ENCODE results near the gene PLXDC2.

PLXDC2 gene

DNA sequence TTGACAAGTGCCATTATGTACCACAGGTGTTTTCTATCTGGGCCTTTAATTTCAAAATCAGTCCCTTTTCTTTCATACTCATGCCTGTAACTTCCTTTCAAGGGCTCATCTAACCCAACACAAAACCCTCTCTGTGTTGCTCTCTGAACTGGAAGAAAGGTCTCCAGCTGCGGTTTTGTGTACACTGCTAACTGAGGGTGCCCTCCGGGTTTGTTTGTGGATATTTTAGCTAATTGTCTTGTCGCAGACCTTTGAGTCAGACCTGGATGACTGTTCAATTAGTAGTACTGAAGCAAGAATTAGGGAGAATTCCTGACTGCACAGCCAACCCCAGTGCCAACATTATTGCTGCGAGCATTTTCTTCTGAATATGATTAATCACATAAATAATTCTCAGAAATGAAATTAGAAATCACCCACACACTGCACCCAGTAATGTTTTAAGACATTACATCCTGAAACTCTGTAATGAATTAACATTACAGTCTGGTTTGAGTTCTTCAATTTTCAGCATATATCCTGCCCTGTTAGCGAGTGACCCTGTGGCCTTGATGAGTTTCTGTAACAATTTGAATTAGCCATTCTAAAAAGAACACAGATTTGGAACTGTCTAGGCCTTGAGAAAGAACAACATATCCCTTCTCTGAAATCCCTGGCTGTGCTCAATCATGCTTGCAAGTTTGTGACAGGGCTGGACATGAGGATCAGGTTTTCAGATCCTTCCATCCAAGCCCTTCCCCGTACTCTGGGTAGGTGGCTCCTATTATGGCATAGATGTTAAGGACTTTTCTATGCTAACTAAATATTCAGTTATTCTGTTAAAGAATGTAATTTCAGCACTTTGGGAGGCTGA is 460.1 kb downstream of the PLXDC2 start:
- ATAC-seq (no peak), DNase-seq (no peak)

DNA sequence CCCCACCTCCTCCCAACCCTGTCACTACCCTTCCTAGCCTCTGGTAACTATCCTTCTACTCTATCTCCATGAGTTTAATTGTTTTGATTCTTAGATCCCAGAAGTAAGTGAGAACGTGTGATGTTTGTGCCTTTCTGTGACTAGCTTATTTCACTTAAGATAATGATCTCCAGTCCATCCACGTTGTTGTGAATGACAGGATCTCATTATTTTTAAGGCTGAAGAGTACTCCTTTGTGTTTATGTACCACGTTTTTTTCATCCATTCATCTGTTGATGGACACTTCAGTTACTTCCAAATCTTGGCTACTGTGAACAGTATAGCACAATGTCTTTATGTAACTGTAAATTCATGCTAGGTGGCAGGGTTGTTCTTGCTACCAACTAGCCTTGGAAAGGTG is 461.6 kb downstream of the PLXDC2 start:
- DNase-seq (no peak), ATAC-seq (no peak)

DNA sequence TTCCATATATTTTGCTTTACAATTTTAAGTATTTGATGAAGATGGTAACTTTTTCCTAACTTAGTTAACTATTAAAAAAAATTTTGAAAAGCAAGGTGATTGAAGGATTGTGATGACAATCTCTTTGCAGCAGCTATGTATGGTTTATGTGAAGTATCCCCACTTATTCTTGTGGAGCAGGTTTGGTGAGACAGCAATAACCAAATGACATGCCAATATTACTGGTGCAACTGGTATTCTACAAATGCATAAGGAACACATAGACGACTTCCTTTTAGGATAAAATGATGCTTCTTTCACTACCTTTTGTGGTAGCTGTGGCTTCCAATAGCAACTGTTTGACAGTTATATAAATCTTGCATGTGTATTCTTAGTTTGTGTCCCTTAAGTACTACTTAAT is 465.3 kb downstream of the PLXDC2 start:
- ATAC-seq, result no peak
- no peak for DNase-seq

DNA sequence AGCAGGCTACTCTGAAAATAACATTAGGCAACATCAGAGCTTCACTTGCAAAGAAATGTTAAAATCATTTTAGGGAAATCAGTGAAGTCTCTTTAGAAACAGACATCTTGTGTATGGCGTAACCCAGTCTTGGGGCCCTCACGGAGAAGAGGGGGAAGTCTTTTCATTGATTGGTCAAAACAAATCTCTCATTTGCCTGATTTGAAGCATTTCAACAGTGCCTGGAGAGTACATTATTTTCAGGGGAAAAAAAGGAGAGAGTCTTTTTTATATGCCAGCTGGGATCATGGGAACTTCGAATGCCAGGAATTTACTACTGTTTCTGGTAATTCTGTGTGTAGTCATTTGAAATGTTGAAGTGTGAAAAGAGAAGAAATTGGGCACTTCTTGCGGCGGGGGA is 471.4 kb downstream of the PLXDC2 start:
- DNase-seq, result no peak
- no peak for ATAC-seq

DNA sequence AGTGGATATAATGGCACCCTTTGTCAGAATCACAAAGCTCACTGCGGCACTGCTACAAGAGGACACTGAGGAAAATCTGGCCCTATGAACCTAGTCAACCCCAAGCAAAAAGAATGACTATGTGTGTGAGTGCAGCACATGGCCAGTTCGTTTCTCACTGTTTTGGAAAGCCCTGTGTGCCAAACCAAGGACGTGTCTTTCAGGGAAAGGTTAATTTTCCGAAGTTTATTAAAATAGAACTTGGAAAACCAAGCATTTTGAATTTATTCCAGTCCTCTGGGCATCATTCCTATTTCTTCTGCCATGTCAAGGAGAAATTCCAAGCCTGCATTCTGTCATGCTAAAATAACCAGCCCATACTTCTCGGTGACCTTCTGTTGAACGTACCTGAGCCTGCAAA is 471.8 kb downstream of the PLXDC2 start:
- ATAC-seq, result no peak

DNA sequence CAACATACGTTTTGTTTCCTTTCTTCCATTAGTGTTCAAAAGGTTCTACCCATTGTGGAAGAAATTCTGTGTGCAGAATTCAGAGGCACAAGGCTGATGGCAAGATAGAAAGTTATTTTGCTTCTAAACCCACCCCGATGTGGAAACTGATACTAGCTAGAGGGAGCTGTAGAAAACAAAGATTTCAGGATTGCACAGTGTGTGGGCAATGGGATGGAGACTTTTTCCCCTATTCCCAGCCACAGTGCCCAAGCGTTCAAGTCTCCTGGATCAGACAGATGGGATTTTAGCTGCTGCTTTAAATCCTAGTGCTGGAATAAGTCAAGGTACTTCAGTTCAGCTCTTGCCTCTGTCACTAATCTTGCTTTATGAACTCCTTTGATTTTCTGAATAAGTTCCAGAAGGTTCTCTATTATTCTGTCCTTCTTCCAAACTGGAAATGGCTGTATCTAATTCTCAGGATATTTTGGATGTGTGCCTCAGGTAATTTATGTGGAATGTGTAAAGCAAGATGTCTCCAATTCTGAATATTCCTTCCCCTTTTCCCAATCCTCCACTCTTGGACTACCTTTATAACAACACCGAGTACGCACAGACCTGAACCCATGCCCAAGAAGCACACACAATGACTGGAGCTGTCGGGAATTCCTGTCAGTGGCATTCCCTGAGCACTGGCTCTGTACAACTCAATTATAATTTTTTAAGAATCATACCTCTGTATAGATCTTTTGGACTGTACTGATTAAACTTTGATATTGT is 473.0 kb downstream of the PLXDC2 start:
- DNase-seq, result no peak
- ATAC-seq, result no peak

More for the DNA sequence above, 471.8 kb downstream of the PLXDC2 start:
- DNase-seq, result no peak

DNA sequence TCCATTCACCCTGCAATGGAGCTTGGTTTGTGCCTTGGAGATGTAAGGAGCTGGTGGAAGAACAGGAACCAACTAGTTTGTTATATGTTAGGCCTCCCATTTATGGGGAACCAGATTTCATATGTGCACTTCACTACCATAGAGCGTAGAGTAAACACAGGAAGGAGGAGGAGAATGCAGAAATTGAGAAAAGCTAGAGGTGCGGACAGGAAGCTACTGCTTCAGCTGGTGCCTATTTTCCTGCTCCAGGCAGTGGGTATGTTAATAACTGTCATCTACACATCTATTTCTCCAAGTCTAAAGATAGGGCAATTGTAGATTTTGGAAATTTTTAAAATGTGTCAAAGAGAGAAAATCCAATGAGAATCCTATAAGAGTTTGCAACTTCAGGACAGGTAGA is 482.2 kb downstream of the PLXDC2 start:
- no peak for DNase-seq
- ATAC-seq, result no peak

DNA sequence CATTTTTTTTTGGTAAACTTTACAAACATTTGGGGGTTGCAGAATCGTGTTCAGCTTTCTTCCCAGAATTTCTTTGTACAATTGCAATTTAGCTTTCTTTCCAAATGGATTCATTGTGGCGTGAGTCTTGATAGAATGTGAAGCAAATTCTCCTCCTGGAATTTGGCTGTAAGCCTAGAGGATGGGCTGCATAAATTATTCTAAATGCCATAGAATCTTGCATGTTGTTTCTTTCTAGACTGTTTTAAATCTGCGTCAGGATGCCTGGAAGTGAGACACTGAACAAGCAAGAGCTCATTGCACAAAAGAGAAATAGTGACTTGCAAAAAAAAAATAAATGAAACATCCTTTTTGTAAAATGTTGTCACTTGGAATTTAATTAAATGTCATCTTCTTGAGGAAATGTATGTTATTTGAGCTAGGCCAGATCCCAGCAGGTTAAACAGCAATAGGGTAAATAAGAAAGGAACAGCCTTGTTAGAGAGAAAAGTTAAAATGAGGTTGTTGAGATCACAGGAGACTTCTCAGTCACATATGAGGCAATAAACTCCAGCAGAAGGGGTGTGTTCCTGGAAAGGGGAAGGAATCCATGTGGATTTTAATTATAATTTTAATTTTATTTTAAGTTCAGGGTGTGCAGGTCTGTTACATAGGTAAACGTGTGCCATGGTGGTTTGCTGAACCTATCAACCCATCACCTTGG is 483.0 kb downstream of the PLXDC2 start:
- ATAC-seq (no peak), DNase-seq (no peak)

DNA sequence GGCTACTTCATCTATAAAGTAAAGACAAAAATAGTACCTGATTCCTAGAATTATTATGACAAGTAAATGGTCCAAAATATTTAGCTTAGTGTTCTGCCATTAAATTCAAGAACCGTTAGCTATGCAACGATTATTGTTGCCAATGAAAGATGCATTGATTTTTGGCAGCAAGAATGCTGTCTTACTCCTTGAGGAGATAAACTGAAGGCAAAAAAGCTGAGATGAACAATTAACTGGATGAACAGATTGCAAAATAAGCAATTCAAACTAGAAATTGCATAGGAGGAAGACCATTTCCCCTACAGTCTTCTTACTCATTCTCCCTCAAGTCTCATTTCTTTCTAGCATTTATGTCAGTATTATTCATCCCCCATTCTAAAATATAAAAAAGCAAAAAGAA is 484.5 kb downstream of the PLXDC2 start:
- DNase-seq, result no peak
- ATAC-seq, result no peak

DNA sequence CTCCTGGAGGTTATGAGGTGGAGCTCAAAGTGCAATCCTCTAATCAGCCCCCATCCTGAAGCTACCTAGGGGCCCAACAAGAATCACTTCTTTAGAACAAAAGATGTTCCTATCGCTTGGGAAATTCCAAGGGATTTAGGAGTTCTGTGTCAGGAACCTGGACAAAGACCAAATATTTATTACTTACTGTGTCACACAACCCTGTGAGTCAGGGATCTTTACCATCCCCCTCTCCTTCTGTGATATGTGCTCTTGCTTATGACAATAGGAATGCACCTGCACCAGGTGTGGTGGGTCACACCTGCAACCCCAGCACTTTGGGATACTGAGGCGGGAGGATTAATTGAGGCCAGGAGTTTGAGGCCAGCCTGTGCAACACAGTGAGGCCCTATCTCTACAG is 485.8 kb downstream of the PLXDC2 start:
- DNase-seq (no peak), ATAC-seq (no peak)

DNA sequence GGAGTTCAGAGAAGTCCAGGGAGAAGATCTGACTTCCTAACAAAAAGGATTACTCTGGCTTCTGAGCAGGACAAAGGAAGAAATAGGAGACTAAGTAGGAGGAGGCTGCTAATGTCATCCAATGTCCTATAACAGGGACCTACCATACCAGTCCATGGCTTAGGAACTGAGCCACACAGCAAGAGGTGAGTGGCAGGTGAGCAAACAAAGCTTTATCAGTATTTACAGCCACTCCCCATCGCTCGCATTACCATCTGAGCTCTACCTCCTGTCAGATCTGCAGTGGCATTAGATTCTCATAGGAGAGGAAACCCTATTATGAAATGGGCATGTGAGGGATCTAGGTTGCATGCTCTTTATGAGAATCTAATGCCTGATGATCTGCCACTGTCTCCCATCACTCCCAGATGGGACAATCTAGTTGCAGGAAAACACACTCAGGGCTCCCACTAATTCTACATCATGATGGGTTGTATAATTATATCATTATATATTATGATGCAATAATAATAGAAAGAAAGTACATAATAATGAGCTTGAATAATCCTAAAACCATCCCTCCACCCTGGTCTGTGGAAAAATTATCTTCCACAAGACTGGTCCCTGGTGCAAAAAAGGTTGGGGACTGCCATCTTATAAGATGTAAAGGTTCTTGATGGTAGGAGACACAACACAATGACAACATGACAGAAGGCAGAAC is 487.4 kb downstream of the PLXDC2 start:
- ATAC-seq, result no peak
- DNase-seq, result no peak

DNA sequence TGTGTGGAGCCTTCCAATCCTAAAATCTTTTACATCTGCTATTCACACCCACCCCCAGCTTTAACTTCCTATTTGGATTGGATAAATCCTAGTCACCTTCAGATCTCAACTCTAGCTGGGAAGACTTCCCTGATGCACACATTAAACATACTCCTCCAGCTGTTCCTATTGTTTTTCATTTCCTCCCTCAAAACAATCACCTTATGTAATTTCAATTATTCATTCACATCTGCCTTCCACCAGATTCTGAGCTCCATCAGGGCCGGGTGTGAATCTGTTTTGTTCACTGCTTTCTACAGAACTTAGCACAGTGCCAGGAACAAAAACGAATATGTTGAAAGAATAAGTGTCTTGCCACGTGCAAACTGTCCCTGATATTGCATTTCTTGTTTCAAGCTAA is 497.4 kb downstream of the PLXDC2 start:
- no peak for DNase-seq
- ATAC-seq, result no peak

DNA sequence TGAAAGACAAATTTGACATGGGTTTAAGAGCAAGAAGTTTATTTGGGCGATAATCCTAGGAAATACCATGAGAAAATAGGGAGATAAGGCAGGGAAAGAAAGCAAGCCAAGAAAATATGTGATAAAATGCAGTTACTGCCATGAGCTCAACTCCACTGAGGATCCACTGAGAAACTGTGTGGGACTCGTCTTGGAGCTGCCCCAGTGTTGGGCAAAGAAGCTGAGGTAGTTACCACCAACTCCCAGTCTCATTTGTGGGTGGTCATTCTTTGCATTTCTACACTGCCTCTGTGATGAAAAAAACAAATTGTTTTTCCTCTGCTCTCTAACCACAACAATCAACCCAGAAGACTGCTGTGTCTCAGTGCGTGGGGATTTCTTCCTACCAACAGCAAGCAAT is 498.2 kb downstream of the PLXDC2 start:
- ATAC-seq (no peak), DNase-seq (no peak)

DNA sequence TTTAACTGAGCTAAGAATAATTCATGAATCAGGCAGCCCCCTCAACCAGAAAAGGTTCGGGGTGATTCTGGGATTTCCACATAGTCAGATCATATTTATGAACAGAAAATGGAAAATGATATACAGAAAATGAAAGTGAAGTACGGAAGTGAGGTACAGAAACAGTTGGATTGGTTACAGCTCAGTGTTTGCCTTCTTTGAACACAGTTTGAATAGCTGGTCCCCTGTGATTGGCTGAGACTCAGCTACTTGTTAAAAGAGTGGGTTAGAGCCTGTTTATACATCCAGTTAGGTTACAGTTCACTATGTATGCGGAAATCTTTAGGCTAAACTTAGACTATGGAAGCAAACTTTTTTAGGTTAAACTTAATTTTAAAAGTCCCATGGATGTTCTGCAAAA is 511.7 kb downstream of the PLXDC2 start:
- ATAC-seq (no peak), DNase-seq (no peak)

DNA sequence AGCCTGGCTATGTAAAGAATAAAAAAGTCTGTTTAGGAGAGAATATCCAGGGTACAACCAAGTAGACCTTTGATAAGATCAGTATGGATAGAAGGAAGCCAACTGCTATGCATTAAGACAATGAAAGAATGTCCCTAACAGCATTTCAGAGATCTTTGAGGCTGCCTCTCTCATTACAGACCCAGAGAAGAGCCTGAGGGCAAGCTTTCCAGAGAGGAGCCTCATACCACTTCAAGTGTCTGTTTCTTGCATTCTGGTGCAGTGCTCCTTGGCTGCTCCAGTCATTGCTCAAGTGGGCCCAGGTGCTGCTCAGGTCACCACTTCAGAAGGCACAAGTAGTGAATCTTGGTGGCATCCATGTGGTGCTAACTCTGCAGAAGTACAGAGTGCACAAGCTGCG is 514.0 kb downstream of the PLXDC2 start:
- ATAC-seq, result no peak
- no peak for DNase-seq

DNA sequence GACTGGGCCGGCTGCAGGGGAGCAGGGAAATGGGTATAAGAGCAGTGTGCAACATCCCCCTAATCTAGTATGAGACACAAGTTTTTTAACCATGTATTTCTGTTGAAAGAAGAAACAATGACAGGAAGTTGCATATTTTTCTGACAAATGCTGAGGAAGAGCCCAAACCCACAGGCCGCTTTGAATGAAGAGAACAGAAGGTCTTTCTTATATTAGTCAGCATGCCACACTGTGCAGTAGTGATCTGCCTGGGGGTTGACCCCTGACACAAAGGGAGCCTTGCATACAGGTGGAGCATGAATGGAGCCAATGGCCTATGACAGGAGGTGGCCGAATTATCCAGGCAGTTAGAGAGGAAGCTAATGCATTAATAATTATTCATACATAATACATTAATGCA is 518.3 kb downstream of the PLXDC2 start:
- ATAC-seq (no peak), DNase-seq (no peak)
